ENCODE data around the gene MYADML2.

MYADML2 gene

GRCh38 chr17:81934850-81935708, 12.0 kb downstream of the MYADML2 start:
- DNase-seq = no peak

- DNase-seq = no peak
Measured at GRCh38 chr17:81934098-81934757, 12.8 kb downstream of the MYADML2 start.

GRCh38 chr17:81933178-81933699, 13.8 kb downstream of the MYADML2 start:
- no peak for DNase-seq

- DNase-seq = no peak
Measured at GRCh38 chr17:81932333-81932983, 14.6 kb downstream of the MYADML2 start.

- peak; percentile 33 for DNase-seq
Measured at GRCh38 chr17:81931557-81932332, 15.3 kb downstream of the MYADML2 start.

- no peak for DNase-seq
Measured at GRCh38 chr17:81931189-81931556, 15.9 kb downstream of the MYADML2 start.

GRCh38 chr17:81930142-81931125, 16.6 kb downstream of the MYADML2 start:
- DNase-seq = peak; percentile 56

- DNase-seq = no peak
Measured at GRCh38 chr17:81929253-81930141, 17.5 kb downstream of the MYADML2 start.

- DNase-seq = no peak
Measured at GRCh38 chr17:81928544-81929252, 18.3 kb downstream of the MYADML2 start.

GRCh38 chr17:81927653-81928543, 19.1 kb downstream of the MYADML2 start, which contains the start of gene MAFG:
TSS of gene MAFG (minus strand) at chr17:81927735. CDS start at chr17:81923185, 4,550 bp downstream.
- peak; percentile 93 for DNase-seq

- DNase-seq = no peak
Measured at GRCh38 chr17:81927152-81927652, 19.8 kb downstream of the MYADML2 start.

- DNase-seq = no peak
Measured at GRCh38 chr17:81926451-81927151, 20.4 kb downstream of the MYADML2 start.

- no peak for DNase-seq
Measured at GRCh38 chr17:81925860-81926450, 21.1 kb downstream of the MYADML2 start.

GRCh38 chr17:81924557-81925532, 22.2 kb downstream of the MYADML2 start:
- DNase-seq = no peak

- no peak for DNase-seq
Measured at GRCh38 chr17:81923302-81924260, 23.5 kb downstream of the MYADML2 start.
